Fibroblast of skin of left quadriceps (primary cell): Measurements from ENCODE around the gene TNS3.

ENCODE experiments used
- DNase-seq, 2 experiments: peaks; one replicate each; pipeline ENCODE4 v3.0.0-alpha.2; 2013; ENCODE audit warnings: low read depth in 2 of 2

The TNS3 gene

GRCh38 chr7:47485640-47486435, 96.1 kb downstream of the TNS3 start:
- no peak for DNase-seq

GRCh38 chr7:47484923-47485639, 96.8 kb downstream of the TNS3 start:
- no peak for DNase-seq

GRCh38 chr7:47484457-47484856, 97.5 kb downstream of the TNS3 start:
- DNase-seq, result no peak

- no peak for DNase-seq
Observed at GRCh38 chr7:47483604-47484273, 98.2 kb downstream of the TNS3 start.

GRCh38 chr7:47482013-47482875, 99.7 kb downstream of the TNS3 start:
- peak; percentile 63 to 66 for DNase-seq

GRCh38 chr7:47481541-47482012, 100.3 kb downstream of the TNS3 start:
- DNase-seq, result no peak

GRCh38 chr7:47480576-47481538, 101.1 kb downstream of the TNS3 start:
- DNase-seq, result no peak

GRCh38 chr7:47479821-47480575, 101.9 kb downstream of the TNS3 start:
- no peak for DNase-seq

GRCh38 chr7:47478926-47479711, 102.8 kb downstream of the TNS3 start:
- DNase-seq, result no peak

GRCh38 chr7:47478017-47478344, 103.9 kb downstream of the TNS3 start:
- no peak for DNase-seq

GRCh38 chr7:47477191-47478016, 104.5 kb downstream of the TNS3 start:
- DNase-seq, result no peak

GRCh38 chr7:47475880-47476227, 106.1 kb downstream of the TNS3 start:
- no peak for DNase-seq

- DNase-seq, result no peak
Observed at GRCh38 chr7:47474937-47475879, 106.7 kb downstream of the TNS3 start.

- DNase-seq, result no peak
Observed at GRCh38 chr7:47474211-47474936, 107.5 kb downstream of the TNS3 start.

GRCh38 chr7:47473499-47474210, 108.3 kb downstream of the TNS3 start:
- DNase-seq, result no peak
